Measurements from ENCODE around the gene LRMDA. TPM values are rescaled to one million over a fixed set of nuclear protein-coding genes. Genes with fewer than 3 reads are reported as not detected.

LRMDA gene
- total and polyA plus RNA-seq, 2 of the 8 experiments (the other 6 are each of a cell fraction or from before 2014, with no cell fraction given): 0.86 to 2.8 TPM

- no peak overlapping the region for H4K8ac ChIP-seq (ENCODE audit: extremely low read depth, insufficient read depth, low read length)
- H3K36me3 ChIP-seq (ENCODE audit: control insufficient read depth in 2 of 4, insufficient read depth in 4 of 4, low read length in 3 of 4): no peaks in the 10 kb centered on the region
- H3K14ac ChIP-seq (ENCODE audit: insufficient read length): no peak overlapping the region
- no peak overlapping the region for H2BK5ac ChIP-seq (ENCODE audit: low read depth, low read length)
- no peak overlapping the region for H3K27ac ChIP-seq (ENCODE audit: low read depth, low read length)
- 49% methylated on average over 10 of the region's 11 CpGs; no CpG with 5 or more reads in 1 of the 2 experiments for WGBS, 2 experiments (ENCODE audit: extremely low coverage in 1 of 2, insufficient coverage in 1 of 2, insufficient read length in 1 of 2, insufficient replicate concordance in 2 of 2, low coverage in 1 of 2, low lambda C conversion rate in 2 of 2, missing lambda C conversion rate in 1 of 2)
- no peak overlapping the region for H3K4me3 ChIP-seq (ENCODE audit: extremely low read depth in 1 of 4, insufficient read depth in 2 of 4, low read depth in 3 of 4, low read length in 4 of 4)
- DNase-seq (ENCODE audit: low read depth in 1 of 2, low spot score in 2 of 2): peak; percentile 15 to 86
- no peak overlapping the region for H2BK12ac ChIP-seq (ENCODE audit: low read depth, low read length)
- H2BK120ac ChIP-seq (replicated peaks; ENCODE audit: low read depth, low read length): no peak overlapping the region
- H4K91ac ChIP-seq (replicated peaks; ENCODE audit: insufficient read length, low read length): no peak overlapping the region
- H3K23ac ChIP-seq (ENCODE audit: insufficient read length): no peak overlapping the region
- no peaks in the 10 kb centered on the region for H3K9me3 ChIP-seq (ENCODE audit: insufficient read depth in 2 of 2, low read depth in 1 of 2, low read length in 1 of 2)
- H3K79me1 ChIP-seq (ENCODE audit: low read depth, low read length): no peaks in the 10 kb centered on the region
- H4K5ac ChIP-seq (ENCODE audit: insufficient read length, low read depth, low read length): no peak overlapping the region
- no peak overlapping the region for H3K9ac ChIP-seq (replicated peaks in 1 of 4; ENCODE audit: extremely low read depth in 1 of 4, low read depth in 3 of 4, low read length in 3 of 4)
- no peak overlapping the region for H3K4ac ChIP-seq (replicated peaks; ENCODE audit: insufficient read length, low read depth, low read length)
- peak; percentile 45 for FAIRE-seq
- H3K23me2 ChIP-seq (ENCODE audit: low read depth, low read length): no peaks in the 10 kb centered on the region
- no peak overlapping the region for H2BK20ac ChIP-seq (ENCODE audit: low read length)
- no peaks in the 10 kb centered on the region; a peak in 1 of 7 replicates for H3K27me3 ChIP-seq (replicated peaks in 1 of 4; ENCODE audit: control insufficient read depth in 3 of 4, extremely low read depth in 1 of 4, insufficient read depth in 3 of 4, low read length in 3 of 4)
- 0 out of 2 replicates have a peak overlapping the region, but pooled peaks have one; percentile 84 for H2BK15ac ChIP-seq (ENCODE audit: low read length)
- no peaks in the 10 kb centered on the region for H3K79me2 ChIP-seq (ENCODE audit: control insufficient read depth in 1 of 2, insufficient read depth in 2 of 2, low read length in 2 of 2)
- peak overlapping the region; percentile 99 for H2AFZ ChIP-seq (ENCODE audit: low read length)
- ChIA-PET POLR2A (ENCODE audit: partially characterized antibody) (interaction anchor here (1.0 kb wide), 1 partner anchor 184 kb away, joined by 3 read pairs; no protein-coding TSS in a partner anchor), CTCF (ENCODE audit: partially characterized antibody) (interaction anchor here (0.6 to 1.8 kb wide), 9 partner anchors 9 to 640 kb away, joined by 3 to 7 read pairs (median 3); no protein-coding TSS in a partner anchor)
- H3K4me1 ChIP-seq (replicated peaks in 1 of 4; ENCODE audit: control insufficient read depth in 3 of 4, insufficient read depth in 4 of 4, low read length in 3 of 4): peaks cover 0 to 2% (median under 1%) of the 10 kb centered on the region in 4 experiments; a peak in 1 of 7 replicates
- no peak overlapping the region for H2AK5ac ChIP-seq (ENCODE audit: low read depth, low read length)
- no peak overlapping the region for H3K18ac ChIP-seq (ENCODE audit: extremely low read depth, low read length)
- no peak overlapping the region for H3K56ac ChIP-seq (replicated peaks; ENCODE audit: insufficient read length, low read depth, low read length)
- H3K4me2 ChIP-seq (ENCODE audit: insufficient read depth in 1 of 2, low read depth in 2 of 2, low read length in 2 of 2): no peak overlapping the region; a peak in 1 of 4 replicates
- no peaks in the 10 kb centered on the region for H4K20me1 ChIP-seq (replicated peaks in 1 of 2; ENCODE audit: control insufficient read depth in 1 of 2, insufficient read depth in 2 of 2, low read length in 2 of 2)
- TF ChIP-seq ZNF274 (IDR thresholded peaks at IDR 0.05; ENCODE audit: borderline replicate concordance, extremely low read depth, low read length) (no peak), PHF8 (conservative IDR thresholded peaks at IDR 0.05; ENCODE audit: low read depth, low read length) (no peak), SIX5 (IDR thresholded peaks at IDR 0.05; ENCODE audit: low read depth, low read length) (no peak), EP300 (IDR thresholded peaks at IDR 0.05; ENCODE audit: borderline replicate concordance in 1 of 2, low read depth in 2 of 2, low read length in 2 of 2) (no peak), TAF7 (optimal IDR thresholded peaks at IDR 0.05; ENCODE audit: borderline replicate concordance, low read depth, low read length) (no peak), RAD21 (IDR thresholded peaks at IDR 0.05 in 1 of 2, conservative IDR thresholded peaks at IDR 0.05 in 1 of 2; ENCODE audit: low read depth in 2 of 2, low read length in 2 of 2) (peak; percentile 88 to 91), ATF2 (IDR thresholded peaks at IDR 0.05; ENCODE audit: low read length) (no peak), POLR2A (IDR thresholded peaks at IDR 0.05; ENCODE audit: control extremely low read depth in 1 of 2, low read depth in 2 of 2, low read length in 2 of 2) (no peak), TEAD4 (IDR thresholded peaks at IDR 0.05; ENCODE audit: low read depth, low read length) (no peak), SUZ12 (IDR thresholded peaks at IDR 0.05; ENCODE audit: low read length) (no peak), TBP (IDR thresholded peaks at IDR 0.05; ENCODE audit: low read depth, low read length) (no peak)
Observed at GRCh38 chr10:76547352-76547972, 1116.0 kb downstream of the LRMDA start.
